ENCODE measurements around the gene VANGL2. TPM values are rescaled to one million over a fixed set of nuclear protein-coding genes. Genes with fewer than 3 reads are reported as not detected.

Gene VANGL2
- polyA plus RNA-seq, 12 donors = 7.2 to 39.3 (median 10.8) TPM; not detected in 1

- no peak for DNase-seq
Observed at GRCh38 chr1:160420881-160421842, 20.8 kb downstream of the VANGL2 start.

DNA sequence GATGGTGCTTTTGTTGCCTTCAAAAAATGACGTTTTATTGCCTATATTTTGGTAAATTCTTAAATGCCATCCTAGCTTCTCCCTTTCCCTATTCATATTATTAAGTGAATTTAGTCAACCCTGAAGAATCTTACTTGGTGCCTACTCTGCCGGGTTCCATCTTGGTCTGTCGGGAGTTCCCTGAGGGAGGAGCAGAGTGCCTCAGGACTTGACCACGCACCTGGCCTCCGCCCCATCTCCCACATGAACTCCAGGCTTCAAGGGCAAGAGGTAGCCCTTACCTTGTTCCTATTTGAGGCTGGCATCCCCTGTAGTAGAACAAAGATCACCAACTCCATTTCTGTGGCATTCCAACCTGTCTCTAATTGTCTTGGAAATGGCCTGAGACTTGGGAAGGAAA, 21.5 kb downstream of the VANGL2 start:
- no peak for DNase-seq

GRCh38 chr1:160423966-160424365, 23.6 kb downstream of the VANGL2 start:
- DNase-seq = no peak

DNA sequence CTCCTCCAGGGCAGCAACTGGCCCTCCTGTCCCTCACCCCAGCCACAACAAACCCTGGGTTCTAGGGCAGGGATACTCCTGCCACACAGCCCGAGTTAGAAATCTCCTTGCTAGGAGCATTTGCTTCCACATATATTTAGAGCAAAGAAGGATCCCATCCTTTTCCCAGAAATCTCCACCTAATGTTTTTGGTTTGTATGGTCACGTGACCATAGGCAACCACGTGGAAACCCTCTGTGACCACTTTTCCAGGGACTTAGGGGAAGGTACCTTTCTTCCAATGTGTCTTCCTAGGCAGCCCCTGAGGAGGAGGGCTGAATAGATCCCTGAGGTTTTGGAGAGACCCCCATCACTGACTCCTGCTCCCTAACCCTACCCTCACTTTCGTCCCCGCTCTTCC, 25.5 kb downstream of the VANGL2 start:
- DNase-seq = no peak

- no peak for DNase-seq
Observed at GRCh38 chr1:160427625-160428024, 27.3 kb downstream of the VANGL2 start.

- no peak for DNase-seq
Observed at GRCh38 chr1:160428053-160428452, 27.7 kb downstream of the VANGL2 start.

GRCh38 chr1:160428655-160429054, 28.3 kb downstream of the VANGL2 start:
- peak; percentile 29 for DNase-seq

DNA sequence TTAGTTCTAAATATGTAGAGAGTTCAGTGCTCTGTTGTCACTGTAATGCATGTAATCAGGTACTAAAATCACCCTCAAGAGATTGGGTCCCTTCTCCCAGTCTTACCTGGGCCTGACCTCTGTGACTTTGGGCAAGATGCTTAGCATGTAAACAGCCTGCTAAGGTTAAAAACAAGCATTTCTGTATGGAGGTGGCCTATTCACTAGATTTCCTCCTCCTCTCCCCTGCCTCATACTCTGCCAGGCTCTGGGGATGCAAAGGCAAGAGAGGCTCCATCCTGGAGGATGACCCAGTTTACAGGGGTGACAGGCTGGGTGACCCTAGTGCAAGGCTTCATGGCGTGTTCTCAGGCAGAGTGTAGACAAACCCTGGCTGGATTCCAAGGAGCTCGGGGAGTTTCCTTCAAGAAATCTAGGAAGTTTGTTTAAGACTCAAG, 28.8 kb downstream of the VANGL2 start:
- no peak for DNase-seq

DNA sequence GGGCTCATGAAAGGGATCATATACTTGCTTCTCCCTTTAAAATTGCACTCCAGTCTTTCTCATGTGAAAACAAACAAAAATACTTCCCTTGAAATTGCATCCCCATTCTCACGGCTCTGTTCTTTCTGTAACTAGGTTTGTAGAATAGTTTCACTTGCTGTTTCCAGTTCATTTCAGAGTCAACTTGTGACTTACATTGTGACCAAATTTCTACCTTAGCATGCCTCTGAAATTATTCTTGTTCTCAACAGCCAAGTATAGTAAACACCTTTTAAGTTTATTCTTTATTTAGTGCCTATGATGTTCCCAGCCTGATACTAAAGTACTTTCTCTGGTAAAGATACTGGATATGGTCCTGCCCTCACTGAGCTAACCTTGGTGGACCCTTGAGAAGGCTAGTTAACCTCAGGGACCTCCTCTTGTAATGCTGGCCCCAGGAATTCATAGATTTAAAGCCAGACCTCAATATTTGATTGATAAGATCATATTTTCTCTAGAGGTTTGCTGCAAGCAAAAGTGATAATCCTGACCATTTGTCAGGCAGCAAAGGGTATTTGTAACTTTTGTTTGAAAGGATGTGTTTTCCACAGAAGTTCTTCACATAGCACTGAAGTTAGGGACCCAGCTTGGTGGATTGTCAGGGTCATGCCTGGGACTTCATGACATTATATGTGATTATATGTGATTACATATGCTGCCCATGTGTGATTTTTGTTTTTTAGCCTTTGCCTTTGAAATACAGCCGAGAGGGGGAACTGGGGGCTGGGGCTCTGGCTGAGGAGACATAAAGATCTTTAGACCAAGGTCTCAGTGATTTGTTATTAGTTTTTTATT, 29.6 kb downstream of the VANGL2 start:
- no peak for DNase-seq

- DNase-seq = no peak
Observed at GRCh38 chr1:160431006-160431405, 30.6 kb downstream of the VANGL2 start.

- no peak for DNase-seq
Observed at GRCh38 chr1:160431571-160431970, 31.2 kb downstream of the VANGL2 start.

DNA sequence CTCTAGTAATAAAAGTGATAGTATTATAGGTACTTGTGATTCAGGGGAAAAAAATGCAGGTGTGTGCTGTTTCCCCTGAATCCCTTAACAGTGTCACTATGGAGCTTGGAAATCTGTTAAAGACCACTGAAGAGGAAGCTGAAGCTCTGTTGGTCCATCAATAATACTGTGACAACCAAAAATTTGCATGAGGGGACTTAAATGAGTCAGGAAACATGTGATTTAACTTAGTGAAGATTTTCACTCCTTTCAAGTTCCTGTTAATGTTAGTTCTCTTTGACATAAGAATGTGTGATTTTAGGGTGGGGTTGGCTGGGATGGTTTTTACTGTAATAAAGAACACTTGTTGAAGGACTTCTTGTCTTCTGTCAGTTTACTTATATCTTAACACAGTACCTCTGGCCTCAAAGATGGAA, 32.0 kb downstream of the VANGL2 start:
- no peak for DNase-seq

- no peak for DNase-seq
Observed at GRCh38 chr1:160436966-160437365, 36.6 kb downstream of the VANGL2 start.

DNA sequence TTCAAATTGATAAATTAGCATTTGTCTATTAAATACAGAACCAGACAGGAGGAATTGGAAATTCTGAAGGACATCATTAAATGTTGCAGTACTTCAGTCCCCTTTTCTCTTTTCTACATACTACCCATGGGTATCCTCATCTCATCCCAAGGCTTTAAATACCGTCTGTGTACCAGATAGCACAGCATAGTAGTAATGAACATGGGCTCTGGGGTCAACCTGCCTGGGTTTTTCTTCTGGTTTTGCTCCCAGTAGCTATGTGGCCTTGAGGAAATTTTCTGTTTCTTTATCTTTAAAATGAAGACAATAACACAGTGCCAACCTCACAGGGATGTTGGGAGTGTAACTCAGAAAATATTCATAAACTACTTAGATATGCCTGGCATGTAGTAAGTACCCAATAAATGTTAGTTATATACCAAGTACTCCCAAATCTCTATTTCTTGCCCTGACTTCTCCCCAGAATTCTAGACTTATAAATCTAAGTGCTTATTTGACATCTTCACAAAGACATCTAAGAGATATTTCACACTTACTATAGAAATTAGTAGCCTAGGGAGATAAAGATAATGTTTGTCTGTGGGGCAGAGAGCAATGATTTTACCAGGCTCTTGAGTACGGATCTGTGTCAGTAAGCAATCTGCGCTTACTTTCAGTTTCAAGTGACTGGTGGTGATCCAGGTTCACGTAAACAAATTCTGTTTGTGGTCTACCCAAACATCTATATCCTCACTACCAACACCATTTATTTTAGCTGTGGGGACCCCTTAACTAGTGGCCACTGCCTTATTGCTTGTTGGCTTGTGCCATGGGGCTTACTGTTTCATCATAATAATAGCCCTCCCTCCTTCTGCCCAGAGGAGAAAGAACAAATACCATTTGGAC, 37.3 kb downstream of the VANGL2 start:
- no peak for DNase-seq

DNA sequence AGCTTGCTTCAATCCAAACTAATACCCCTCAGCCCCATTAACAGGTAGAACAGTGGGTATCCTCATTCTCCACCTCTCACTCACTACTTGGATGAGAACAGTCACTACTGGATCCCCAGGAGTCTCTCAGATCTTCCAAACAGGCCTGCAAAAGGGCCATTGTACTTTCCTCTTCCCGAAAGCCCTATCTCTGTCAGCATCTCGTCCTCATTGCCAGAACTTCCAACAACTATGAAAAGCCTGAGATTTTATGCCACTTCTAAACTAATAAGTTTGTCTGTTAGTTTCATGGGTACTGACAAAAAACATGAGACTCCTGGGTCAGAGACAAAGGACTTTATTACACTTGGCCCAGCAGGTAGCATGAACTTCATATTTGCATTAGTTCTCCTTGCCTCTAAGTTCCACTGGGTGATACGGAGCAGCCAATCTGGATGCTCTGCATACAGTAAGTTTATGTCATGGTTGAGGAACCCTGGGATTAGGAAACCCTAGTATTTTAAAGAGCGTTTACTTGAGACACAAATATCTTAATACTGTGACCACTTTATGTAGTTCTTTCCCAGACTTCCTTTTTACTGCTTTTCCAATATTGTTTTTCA, 38.1 kb downstream of the VANGL2 start:
- no peak for DNase-seq

GRCh38 chr1:160438935-160439334, 38.6 kb downstream of the VANGL2 start:
- no peak for DNase-seq

- DNase-seq = no peak
Observed at GRCh38 chr1:160439718-160440117, 39.4 kb downstream of the VANGL2 start.

GRCh38 chr1:160446945-160447600, 46.7 kb downstream of the VANGL2 start:
- no peak for DNase-seq

GRCh38 chr1:160449494-160449893, 49.1 kb downstream of the VANGL2 start:
- DNase-seq = no peak

GRCh38 chr1:160451119-160451858, 50.9 kb downstream of the VANGL2 start:
- no peak for DNase-seq
